KOPT-K1 (cell line): ENCODE data around the gene ARHGEF4.

ENCODE experiments used
- H3K27ac ChIP-seq: fragments of 200-600 bp; sonication (generic); 2 replicates; pipeline ENCODE4 v1.5.1; 2016; ENCODE audit warnings: antibody characterized with exemption, mild to moderate bottlenecking, low read depth, low read length; ENCODE audit not compliant: poor library complexity, severe bottlenecking
- H3K36me3 ChIP-seq: fragments of 200-600 bp; sonication (generic); 2 replicates; pipeline ENCODE4 v1.5.1; 2017; ENCODE audit warnings: antibody characterized with exemption, mild to moderate bottlenecking, low read length, moderate library complexity; ENCODE audit not compliant: insufficient read depth
- H3K9me3 ChIP-seq: fragments of 200-600 bp; sonication (generic); 2 replicates; pipeline ENCODE4 v1.5.1; 2017; ENCODE audit warnings: antibody characterized with exemption, low read length, mild to moderate bottlenecking; ENCODE audit not compliant: insufficient read depth, poor library complexity, severe bottlenecking

ARHGEF4 gene

GRCh38 chr2:131035826-131036231 lies 199.1 kb downstream of the ARHGEF4 start:
- H3K36me3 ChIP-seq, result no peaks in the 10 kb centered on the region
- H3K9me3 ChIP-seq, result no peaks in the 10 kb centered on the region
- no peak overlapping the region for H3K27ac ChIP-seq

DNA sequence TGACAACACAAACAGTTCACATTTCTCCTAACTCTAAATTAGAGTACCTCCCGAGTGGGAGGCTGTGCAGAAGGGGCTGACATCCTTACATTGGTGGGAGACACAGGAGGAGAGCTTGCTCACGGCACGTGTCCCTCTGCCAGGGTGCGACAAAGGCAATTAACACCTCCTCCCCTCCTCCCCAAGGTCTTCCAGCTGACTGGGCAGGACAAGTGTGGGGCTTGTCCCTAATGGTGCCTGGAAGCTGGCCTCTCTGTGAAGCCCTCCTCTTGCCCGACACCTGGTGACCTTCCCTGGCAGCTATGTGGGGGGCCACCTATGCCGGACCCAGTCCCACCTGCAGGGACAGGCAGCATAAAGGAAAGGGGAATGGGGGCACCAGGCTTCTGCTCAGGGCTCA lies 199.6 kb downstream of the ARHGEF4 start:
- Histone ChIP-seq H3K27ac (no peak overlapping the region), H3K9me3 (no peaks in the 10 kb centered on the region), H3K36me3 (no peaks in the 10 kb centered on the region)

DNA sequence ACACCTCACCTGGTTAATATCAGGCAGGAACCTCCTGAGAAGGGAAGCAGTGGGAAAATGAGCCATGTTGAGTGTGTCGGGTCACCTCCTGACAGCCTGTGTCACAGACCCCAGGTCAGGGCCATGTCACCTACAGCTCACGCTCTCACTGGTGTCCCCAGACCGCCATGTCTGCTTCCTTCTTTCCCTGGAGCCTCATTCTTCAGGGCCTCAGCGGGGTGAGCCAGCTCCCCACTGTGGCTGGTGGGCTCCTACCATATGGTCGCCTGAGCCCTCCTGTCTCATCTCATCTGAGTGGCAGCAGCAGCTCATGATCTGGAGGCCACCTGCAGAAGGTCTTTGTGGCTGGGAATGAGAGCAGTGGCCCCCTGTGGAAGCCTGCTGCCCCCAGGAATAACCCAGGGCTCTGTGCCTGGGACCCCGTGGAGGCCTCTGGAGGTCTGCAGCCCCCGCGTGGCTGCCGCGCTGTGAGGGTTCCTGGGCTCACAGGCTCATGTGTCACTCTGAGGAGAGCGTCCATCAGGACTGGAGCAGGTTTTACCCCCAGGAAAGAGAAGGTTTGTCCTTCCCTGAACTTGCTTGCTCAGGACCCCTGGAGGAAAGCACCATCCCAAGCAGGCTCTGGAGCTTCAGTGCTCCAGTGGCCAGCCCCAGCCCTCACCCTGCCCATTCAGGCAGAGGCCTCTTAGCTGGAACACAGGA lies 200.1 kb downstream of the ARHGEF4 start:
- H3K9me3 ChIP-seq, result no peaks in the 10 kb centered on the region
- H3K36me3 ChIP-seq, result no peaks in the 10 kb centered on the region
- no peak overlapping the region for H3K27ac ChIP-seq

GRCh38 chr2:131037398-131038257 lies 200.9 kb downstream of the ARHGEF4 start:
- Histone ChIP-seq H3K27ac (no peak overlapping the region), H3K36me3 (no peaks in the 10 kb centered on the region), H3K9me3 (no peaks in the 10 kb centered on the region)

- H3K9me3 ChIP-seq, result no peaks in the 10 kb centered on the region
- no peaks in the 10 kb centered on the region for H3K36me3 ChIP-seq
- no peak overlapping the region for H3K27ac ChIP-seq
These were observed 201.8 kb downstream of the ARHGEF4 start for GRCh38 chr2:131038258-131039100.

DNA sequence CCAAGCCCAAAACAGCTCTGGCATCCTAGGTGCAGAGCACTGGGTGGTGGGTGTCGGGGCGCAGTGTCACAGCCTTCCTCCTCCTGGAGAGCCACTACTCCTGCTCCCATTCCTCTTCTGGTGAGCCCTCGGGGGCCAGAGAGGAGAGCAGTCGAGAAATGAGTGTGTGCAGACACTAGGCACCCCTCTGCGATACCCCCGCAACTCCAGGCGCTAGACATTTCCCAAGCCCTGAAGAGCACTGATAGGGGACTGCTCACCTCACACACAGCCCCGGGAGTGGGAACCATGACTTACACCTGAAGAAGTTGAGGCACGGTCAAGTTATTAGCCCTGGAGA lies 202.4 kb downstream of the ARHGEF4 start:
- Histone ChIP-seq H3K36me3 (no peaks in the 10 kb centered on the region), H3K9me3 (no peaks in the 10 kb centered on the region), H3K27ac (no peak overlapping the region)

DNA sequence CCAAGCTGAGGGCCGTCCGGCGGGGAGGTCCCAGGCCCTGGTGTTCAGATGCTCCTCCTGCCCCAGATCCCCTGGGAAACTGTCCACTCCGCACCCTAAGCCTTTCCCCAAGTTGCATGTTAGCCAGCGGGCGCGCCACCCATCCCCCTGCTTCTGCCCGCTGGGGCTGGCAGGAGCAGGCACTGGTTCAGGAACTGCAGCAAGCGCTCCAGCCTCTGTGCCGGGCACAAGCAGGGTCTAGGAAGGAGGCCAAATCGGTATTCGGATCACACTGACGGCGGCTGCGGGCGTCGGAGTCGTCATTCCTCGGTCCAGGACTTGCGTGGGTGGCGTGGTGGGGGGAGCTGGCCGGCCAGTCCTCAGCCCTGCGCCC lies 202.8 kb downstream of the ARHGEF4 start:
- Histone ChIP-seq H3K27ac (no peak overlapping the region), H3K36me3 (no peaks in the 10 kb centered on the region), H3K9me3 (no peaks in the 10 kb centered on the region)

DNA sequence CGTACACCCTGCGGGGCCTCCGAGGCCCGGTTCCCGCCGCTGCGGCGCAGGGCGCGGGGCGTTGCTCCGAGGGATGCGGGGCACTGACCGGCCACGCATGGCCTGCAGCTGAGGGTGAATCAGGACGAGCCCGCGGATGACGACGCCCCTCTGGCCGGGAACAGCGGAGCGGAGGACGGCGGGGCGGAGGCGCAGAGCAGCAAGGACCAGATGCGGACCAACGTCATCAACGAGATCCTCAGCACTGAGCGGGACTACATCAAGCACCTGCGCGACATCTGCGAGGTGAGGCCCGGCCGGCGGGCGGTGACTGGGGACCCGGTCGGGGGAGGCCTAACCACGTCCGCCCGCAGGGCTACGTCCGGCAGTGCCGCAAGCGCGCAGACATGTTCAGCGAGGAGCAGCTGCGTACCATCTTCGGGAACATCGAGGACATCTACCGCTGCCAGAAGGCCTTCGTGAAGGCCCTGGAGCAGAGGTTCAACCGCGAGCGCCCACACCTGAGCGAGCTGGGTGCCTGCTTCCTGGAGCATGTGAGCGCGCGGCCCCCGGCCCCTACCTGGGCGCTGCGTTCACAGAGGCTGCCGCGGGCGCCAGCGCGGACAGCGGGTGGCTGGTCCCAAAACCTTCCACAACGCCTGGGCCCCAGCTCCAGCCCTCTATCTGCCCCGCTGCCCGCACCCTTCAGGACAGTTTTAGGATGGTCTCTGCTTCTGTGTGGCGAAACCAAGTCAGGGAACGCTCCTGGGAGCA lies 203.4 kb downstream of the ARHGEF4 start:
- Histone ChIP-seq H3K36me3 (no peaks in the 10 kb centered on the region), H3K27ac (peak overlapping the region; percentile 40)

GRCh38 chr2:131040661-131041401 lies 204.1 kb downstream of the ARHGEF4 start:
- Histone ChIP-seq H3K36me3 (no peaks in the 10 kb centered on the region), H3K27ac (peak overlapping the region; percentile 40), H3K9me3 (no peaks in the 10 kb centered on the region)

More for the DNA sequence above, 203.4 kb downstream of the ARHGEF4 start:
- H3K9me3 ChIP-seq, result no peaks in the 10 kb centered on the region

- peak overlapping the region; percentile 40 for H3K27ac ChIP-seq
- peaks cover 7% of the 10 kb centered on the region; the same call in 1 of the 2 replicates for H3K36me3 ChIP-seq
These were observed 204.9 kb downstream of the ARHGEF4 start for GRCh38 chr2:131041402-131042147.

GRCh38 chr2:131042148-131042775 lies 205.5 kb downstream of the ARHGEF4 start:
- no peaks in the 10 kb centered on the region for H3K9me3 ChIP-seq
- peaks cover 14% of the 10 kb centered on the region; the same call in 1 of the 2 replicates for H3K36me3 ChIP-seq
- peak overlapping the region; percentile 40 for H3K27ac ChIP-seq

More at GRCh38 chr2:131041402-131042147, 204.9 kb downstream of the ARHGEF4 start:
- H3K9me3 ChIP-seq, result no peaks in the 10 kb centered on the region

DNA sequence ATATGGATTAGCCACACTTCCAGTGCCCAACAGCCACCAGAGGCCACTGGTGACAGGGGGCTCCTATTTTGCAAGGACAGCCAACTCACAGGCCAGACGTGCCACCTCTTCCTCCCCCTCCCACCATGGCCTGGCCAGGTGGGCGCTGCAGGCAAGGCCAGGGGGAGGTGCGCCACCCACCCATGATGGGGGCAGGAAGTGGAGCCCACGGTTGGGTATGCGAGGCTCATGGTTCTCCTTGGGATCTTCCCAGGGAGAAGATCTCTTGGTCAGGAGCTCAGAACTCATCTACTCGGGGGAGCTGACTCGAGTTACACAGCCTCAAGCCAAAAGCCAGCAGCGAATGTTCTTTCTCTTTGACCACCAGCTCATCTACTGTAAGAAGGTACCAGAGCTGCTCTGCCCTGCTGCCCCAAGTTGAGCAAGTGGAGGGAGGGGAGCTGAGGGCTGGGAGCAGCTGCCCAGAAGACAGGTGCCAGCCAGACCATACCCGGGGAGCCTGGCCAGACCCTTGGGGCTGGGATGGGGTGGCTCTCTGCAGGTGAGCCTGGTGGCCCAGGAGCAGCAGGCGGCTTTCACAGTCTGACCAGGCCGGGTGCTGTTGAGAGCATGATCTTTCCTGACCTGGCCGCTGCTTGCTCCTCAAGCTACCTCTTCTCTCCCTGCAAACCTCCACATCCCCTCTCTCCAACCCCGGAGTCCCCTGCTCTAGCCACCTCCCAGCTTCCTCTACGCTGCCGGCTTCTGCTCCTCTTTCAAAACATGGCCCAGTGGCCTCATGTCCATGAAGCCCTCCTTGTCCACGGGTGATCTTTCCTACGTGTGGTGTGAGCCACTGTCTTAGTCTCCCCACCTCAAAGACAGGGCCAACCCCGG lies 206.7 kb downstream of the ARHGEF4 start:
- Histone ChIP-seq H3K9me3 (no peaks in the 10 kb centered on the region), H3K27ac (no peak overlapping the region), H3K36me3 (peaks cover 25% of the 10 kb centered on the region)
